SK-N-SH treated with all-trans-retinoic acid at 6 μM for 48 hours (cell line): Measurements from ENCODE around the gene YTHDF2.

Source experiments
- ATAC-seq: fragments of 200-7000 bp; cut with Tn5 transposase; 3 replicates; pipeline ENCODE4 v1.9.1; 2020; ENCODE audit warnings: mild to moderate bottlenecking, moderate library complexity
- BACH2 ChIP-seq: fragments of 250-450 bp; sonication (Bioruptor Pico); IDR thresholded peaks from 2 replicates; pipeline ENCODE4 v1.9.0; 2021; ENCODE audit warnings: mild to moderate bottlenecking, borderline replicate concordance
- ESRRG ChIP-seq: fragments of 250-450 bp; sonication (Bioruptor Pico); IDR thresholded peaks from 2 replicates; pipeline ENCODE4 v1.6.1; 2021; ENCODE audit warnings: mild to moderate bottlenecking
- GLIS3 ChIP-seq: fragments of 250-450 bp; sonication (Bioruptor Pico); IDR thresholded peaks from 2 replicates; pipeline ENCODE4 v1.5.0; 2020; ENCODE audit warnings: mild to moderate bottlenecking, moderate library complexity
- ISL1 ChIP-seq: fragments of 250-450 bp; sonication (Bioruptor Pico); IDR thresholded peaks from 2 replicates; pipeline ENCODE4 v2.1.2; 2022; ENCODE audit warnings: mild to moderate bottlenecking, moderate library complexity
- OSR1 ChIP-seq: fragments of 250-450 bp; sonication (Bioruptor Pico); IDR thresholded peaks from 2 replicates; pipeline ENCODE4 v1.8.0; 2022; ENCODE audit warnings: moderate library complexity, mild to moderate bottlenecking, inconsistent platforms
- PPARA ChIP-seq: fragments of 250-450 bp; sonication (Bioruptor Pico); IDR thresholded peaks from 2 replicates; pipeline ENCODE4 v1.5.0; 2020; ENCODE audit warnings: mild to moderate bottlenecking, borderline replicate concordance
- RARB ChIP-seq: fragments of 250-450 bp; sonication (Bioruptor Pico); IDR thresholded peaks from 2 replicates; pipeline ENCODE4 v1.8.0; 2021; ENCODE audit warnings: mild to moderate bottlenecking, moderate library complexity
- SNAI2 ChIP-seq: fragments of 250-450 bp; sonication (Bioruptor Pico); IDR thresholded peaks from 2 replicates; pipeline ENCODE4 v1.5.0; 2020; ENCODE audit warnings: mild to moderate bottlenecking, moderate library complexity
- TOX ChIP-seq: fragments of 250-450 bp; sonication (Bioruptor Pico); IDR thresholded peaks from 2 replicates; pipeline ENCODE4 v1.8.0; 2021; ENCODE audit warnings: mild to moderate bottlenecking, moderate library complexity, borderline replicate concordance
- ZC3H10 ChIP-seq: fragments of 250-450 bp; sonication (Bioruptor Pico); IDR thresholded peaks from 2 replicates; pipeline ENCODE4 v1.5.1; 2021; ENCODE audit warnings: mild to moderate bottlenecking, moderate library complexity
- ZFP3 ChIP-seq: fragments of 250-450 bp; sonication (Bioruptor Pico); IDR thresholded peaks from 2 replicates; pipeline ENCODE4 v1.5.0; 2020; ENCODE audit warnings: mild to moderate bottlenecking, moderate library complexity
- ZFP30 ChIP-seq: fragments of 450-650 bp; formaldehyde crosslinking; IDR thresholded peaks from 2 replicates; pipeline ENCODE4 v1.5.0; 2022; ENCODE audit warnings: mild to moderate bottlenecking, moderate library complexity
- ZNF565 ChIP-seq: fragments of 450-650 bp; formaldehyde crosslinking; conservative IDR thresholded peaks from 2 replicates; pipeline ENCODE4 v1.5.0; 2020; ENCODE audit warnings: low read depth, mild to moderate bottlenecking, moderate library complexity
- ZNF8 ChIP-seq: fragments of 450-650 bp; formaldehyde crosslinking; IDR thresholded peaks from 2 replicates; pipeline ENCODE4 v1.5.0; 2020; ENCODE audit warnings: mild to moderate bottlenecking, moderate library complexity
- TF ChIP-seq, protein P1 (sequence below): fragments of 250-450 bp; sonication (Bioruptor Pico); IDR thresholded peaks from 2 replicates; pipeline ENCODE4 v1.5.1; 2021; ENCODE audit warnings: mild to moderate bottlenecking, moderate library complexity
- TF ChIP-seq, protein P2 (sequence below): fragments of 250-450 bp; sonication (Bioruptor Pico); IDR thresholded peaks from 2 replicates; pipeline ENCODE4 v1.5.1; 2020; ENCODE audit warnings: low read depth, mild to moderate bottlenecking, moderate library complexity
- TF ChIP-seq, protein P3 (sequence below): fragments of 250-450 bp; sonication (Bioruptor Pico); IDR thresholded peaks from 2 replicates; pipeline ENCODE4 v1.8.0; 2020; ENCODE audit warnings: mild to moderate bottlenecking, moderate library complexity, borderline replicate concordance
- TF ChIP-seq, protein P4 (sequence below): fragments of 250-450 bp; sonication (Bioruptor Pico); IDR thresholded peaks from 2 replicates; pipeline ENCODE4 v1.8.0; 2021; ENCODE audit warnings: low read depth, mild to moderate bottlenecking, moderate library complexity, borderline replicate concordance

The YTHDF2 gene

DNA sequence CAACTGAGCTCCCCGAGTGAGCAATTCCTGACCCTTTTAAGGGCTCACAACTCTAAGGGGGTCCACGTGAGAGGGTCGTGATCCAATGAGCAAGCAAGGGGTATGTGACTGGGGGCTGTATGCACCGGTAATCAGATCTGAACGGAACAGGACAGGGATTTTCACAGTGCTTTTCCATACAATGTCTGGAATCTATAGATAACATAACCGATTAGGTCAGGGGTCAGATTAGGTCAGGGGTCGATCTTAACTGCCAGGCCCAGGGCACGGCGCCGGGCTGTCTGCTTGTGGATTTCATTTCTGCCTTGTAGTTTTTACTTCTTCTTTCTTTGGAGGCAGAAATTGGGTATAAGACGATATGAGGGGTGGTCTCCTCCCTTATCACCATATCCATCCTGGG is 44.6 kb downstream of the YTHDF2 start:
- TF ChIP-seq, protein P1, sequence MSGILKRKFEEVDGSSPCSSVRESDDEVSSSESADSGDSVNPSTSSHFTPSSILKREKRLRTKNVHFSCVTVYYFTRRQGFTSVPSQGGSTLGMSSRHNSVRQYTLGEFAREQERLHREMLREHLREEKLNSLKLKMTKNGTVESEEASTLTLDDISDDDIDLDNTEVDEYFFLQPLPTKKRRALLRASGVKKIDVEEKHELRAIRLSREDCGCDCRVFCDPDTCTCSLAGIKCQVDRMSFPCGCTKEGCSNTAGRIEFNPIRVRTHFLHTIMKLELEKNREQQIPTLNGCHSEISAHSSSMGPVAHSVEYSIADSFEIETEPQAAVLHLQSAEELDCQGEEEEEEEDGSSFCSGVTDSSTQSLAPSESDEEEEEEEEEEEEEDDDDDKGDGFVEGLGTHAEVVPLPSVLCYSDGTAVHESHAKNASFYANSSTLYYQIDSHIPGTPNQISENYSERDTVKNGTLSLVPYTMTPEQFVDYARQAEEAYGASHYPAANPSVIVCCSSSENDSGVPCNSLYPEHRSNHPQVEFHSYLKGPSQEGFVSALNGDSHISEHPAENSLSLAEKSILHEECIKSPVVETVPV (CRISPR knock-in tag) = no peak
- no peak for TF ChIP-seq TOX
- no peak for TF ChIP-seq ESRRG (CRISPR knock-in tag)
- no peak for ATAC-seq

DNA sequence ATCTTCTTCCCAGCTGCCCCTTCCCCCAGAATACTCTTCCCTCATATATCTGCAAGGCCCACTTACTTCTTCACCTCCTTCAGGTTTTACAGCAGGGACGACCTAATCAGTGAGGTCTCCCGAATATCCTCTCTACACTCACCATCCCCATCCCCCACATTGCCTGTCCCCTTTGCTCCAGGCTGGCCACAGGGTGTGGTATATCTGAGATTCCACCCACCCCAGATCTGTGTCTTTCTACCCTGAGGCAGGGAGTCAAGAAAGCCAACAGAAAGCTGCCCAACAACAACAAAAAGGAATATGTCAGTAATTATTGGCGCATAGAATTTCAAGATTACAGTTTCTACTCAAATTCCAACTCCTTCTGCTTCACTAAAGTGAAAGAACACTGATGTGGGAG is 45.3 kb downstream of the YTHDF2 start:
- ATAC-seq = no peak
- TF ChIP-seq, protein P1 (CRISPR knock-in tag) = no peak
- TF ChIP-seq, protein P2, sequence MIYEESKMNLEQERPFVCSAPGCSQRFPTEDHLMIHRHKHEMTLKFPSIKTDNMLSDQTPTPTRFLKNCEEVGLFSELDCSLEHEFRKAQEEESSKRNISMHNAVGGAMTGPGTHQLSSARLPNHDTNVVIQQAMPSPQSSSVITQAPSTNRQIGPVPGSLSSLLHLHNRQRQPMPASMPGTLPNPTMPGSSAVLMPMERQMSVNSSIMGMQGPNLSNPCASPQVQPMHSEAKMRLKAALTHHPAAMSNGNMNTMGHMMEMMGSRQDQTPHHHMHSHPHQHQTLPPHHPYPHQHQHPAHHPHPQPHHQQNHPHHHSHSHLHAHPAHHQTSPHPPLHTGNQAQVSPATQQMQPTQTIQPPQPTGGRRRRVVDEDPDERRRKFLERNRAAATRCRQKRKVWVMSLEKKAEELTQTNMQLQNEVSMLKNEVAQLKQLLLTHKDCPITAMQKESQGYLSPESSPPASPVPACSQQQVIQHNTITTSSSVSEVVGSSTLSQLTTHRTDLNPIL (CRISPR knock-in tag) = no peak
- TF ChIP-seq BACH2 (CRISPR knock-in tag) (no peak), RARB (no peak), ZFP3 (CRISPR knock-in tag) (no peak), SNAI2 (CRISPR knock-in tag) (no peak), ZFP30 (CRISPR knock-in tag) (no peak), ISL1 (no peak), GLIS3 (CRISPR knock-in tag) (no peak), OSR1 (CRISPR knock-in tag) (no peak), ZNF565 (no peak), ZC3H10 (CRISPR knock-in tag) (no peak)
- TF ChIP-seq, protein P3, sequence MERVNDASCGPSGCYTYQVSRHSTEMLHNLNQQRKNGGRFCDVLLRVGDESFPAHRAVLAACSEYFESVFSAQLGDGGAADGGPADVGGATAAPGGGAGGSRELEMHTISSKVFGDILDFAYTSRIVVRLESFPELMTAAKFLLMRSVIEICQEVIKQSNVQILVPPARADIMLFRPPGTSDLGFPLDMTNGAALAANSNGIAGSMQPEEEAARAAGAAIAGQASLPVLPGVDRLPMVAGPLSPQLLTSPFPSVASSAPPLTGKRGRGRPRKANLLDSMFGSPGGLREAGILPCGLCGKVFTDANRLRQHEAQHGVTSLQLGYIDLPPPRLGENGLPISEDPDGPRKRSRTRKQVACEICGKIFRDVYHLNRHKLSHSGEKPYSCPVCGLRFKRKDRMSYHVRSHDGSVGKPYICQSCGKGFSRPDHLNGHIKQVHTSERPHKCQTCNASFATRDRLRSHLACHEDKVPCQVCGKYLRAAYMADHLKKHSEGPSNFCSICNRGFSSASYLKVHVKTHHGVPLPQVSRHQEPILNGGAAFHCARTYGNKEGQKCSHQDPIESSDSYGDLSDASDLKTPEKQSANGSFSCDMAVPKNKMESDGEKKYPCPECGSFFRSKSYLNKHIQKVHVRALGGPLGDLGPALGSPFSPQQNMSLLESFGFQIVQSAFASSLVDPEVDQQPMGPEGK = no peak
- TF ChIP-seq, protein P4, sequence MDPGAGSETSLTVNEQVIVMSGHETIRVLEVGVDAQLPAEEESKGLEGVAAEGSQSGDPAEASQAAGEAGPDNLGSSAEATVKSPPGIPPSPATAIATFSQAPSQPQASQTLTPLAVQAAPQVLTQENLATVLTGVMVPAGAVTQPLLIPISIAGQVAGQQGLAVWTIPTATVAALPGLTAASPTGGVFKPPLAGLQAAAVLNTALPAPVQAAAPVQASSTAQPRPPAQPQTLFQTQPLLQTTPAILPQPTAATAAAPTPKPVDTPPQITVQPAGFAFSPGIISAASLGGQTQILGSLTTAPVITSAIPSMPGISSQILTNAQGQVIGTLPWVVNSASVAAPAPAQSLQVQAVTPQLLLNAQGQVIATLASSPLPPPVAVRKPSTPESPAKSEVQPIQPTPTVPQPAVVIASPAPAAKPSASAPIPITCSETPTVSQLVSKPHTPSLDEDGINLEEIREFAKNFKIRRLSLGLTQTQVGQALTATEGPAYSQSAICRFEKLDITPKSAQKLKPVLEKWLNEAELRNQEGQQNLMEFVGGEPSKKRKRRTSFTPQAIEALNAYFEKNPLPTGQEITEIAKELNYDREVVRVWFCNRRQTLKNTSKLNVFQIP (CRISPR knock-in tag) = no peak

DNA sequence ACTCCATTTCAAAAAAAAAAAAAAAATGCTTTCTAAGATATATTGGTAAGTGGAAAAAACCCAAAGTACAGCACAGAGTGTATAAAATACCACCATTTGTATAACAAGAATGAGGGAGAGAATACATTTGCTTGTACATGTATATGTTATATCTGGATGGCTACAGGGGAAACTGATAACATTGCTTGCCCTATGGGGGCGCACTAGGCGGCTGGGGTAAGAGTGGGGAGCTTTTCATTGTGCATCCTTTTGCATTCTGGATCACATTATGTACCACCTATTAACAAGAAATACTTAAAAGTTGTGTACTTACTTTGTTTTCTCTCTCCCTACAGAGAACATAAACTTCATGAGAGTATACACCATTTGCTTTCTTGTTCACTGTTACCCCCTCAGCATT is 46.6 kb downstream of the YTHDF2 start:
- TF ChIP-seq PPARA = no peak
- TF ChIP-seq SNAI2 (CRISPR knock-in tag) = no peak
- TF ChIP-seq ZC3H10 (CRISPR knock-in tag) = no peak
- TF ChIP-seq, all 23 proteins: peak for 0
- ATAC-seq = no peak

DNA sequence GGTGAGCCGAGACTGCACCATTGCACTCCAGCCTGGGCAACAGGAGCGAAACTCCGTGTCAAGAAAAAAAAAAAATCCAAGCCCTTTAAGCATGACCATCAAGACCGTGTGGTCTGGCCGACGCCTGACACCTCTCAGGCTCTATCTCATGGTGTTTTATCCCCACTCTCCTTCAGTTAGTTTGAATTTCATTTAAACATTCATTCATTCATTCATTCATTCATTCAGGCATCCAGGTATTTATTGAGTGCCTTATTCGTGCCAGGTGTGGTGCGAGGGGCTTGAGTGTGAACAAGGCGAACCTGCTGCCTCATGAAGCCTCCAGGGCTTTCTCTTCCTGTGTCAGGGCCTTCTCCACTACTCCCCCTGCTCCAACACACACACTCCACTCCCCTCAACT is 52.7 kb downstream of the YTHDF2 start:
- no peak for ATAC-seq
- TF ChIP-seq, protein P2 (CRISPR knock-in tag) = no peak
- no peak for TF ChIP-seq ESRRG (CRISPR knock-in tag)
- TF ChIP-seq ZNF8 (CRISPR knock-in tag) = no peak
- TF ChIP-seq ZFP30 (CRISPR knock-in tag) = no peak
- TF ChIP-seq RARB = no peak
- TF ChIP-seq ZFP3 (CRISPR knock-in tag) = no peak
- TF ChIP-seq BACH2 (CRISPR knock-in tag) = no peak
- TF ChIP-seq, protein P4 (CRISPR knock-in tag) = no peak
- no peak for TF ChIP-seq ISL1
- TF ChIP-seq SNAI2 (CRISPR knock-in tag) = no peak
